ENCODE results near the gene PNPT1.

GRCh38 chr2:55592130-55592529 lies 101.5 kb downstream of the PNPT1 start:
- TF ChIP-seq CTCF (IDR thresholded peaks at IDR 0.05) (no peak), POLR2A (IDR thresholded peaks at IDR 0.05) (no peak)
